Left ventricle myocardium inferior (tissue), 1 donor: ENCODE results near the gene G3BP2. TPM values are rescaled to one million over a fixed set of nuclear protein-coding genes. Genes with fewer than 3 reads are reported as not detected.

Source experiments
- DNase-seq: peaks from one replicate; pipeline ENCODE4 v3.0.0-alpha.2; 2020
- H3K27ac ChIP-seq: fragments of 200-600 bp; replicated peaks from 2 replicates; pipeline ENCODE4 v1.8.0; 2021
- H3K27me3 ChIP-seq: fragments of 200-600 bp; 2 replicates; pipeline ENCODE4 v1.8.0; 2021; ENCODE audit warnings: low read depth
- H3K36me3 ChIP-seq: fragments of 200-600 bp; 2 replicates; pipeline ENCODE4 v1.8.0; 2021
- H3K4me1 ChIP-seq: fragments of 200-600 bp; 2 replicates; pipeline ENCODE4 v1.8.0; 2021
- H3K4me3 ChIP-seq: fragments of 200-600 bp; 2 replicates; pipeline ENCODE4 v1.8.0; 2021; ENCODE audit warnings: mild to moderate bottlenecking, moderate library complexity
- H3K9me3 ChIP-seq: fragments of 200-600 bp; replicated peaks from 2 replicates; pipeline ENCODE4 v1.8.0; 2021
- CTCF ChIP-seq: fragments of 200-600 bp; IDR thresholded peaks from 2 replicates; pipeline ENCODE4 v1.8.0; 2021; ENCODE audit warnings: antibody characterized with exemption, mild to moderate bottlenecking, borderline replicate concordance
- intact Hi-C: fragments of 100-400 bp; cut with micrococcal nuclease; formaldehyde crosslinking; loops from one replicate; pipeline ENCODE4 v1.11.0; 2022
- total RNA-seq: library from RNA; stranded (reverse); fragmentation: NEBNext Ultra II Directional; extraction: Animal tissue kit (Norgen Biotek cat#: 25700); gene quantifications from one replicate; pipeline ENCODE4 v1.2.1, GENCODE V29; 2021
- donor health status: DM: no; HTN: yes; CAD: no; lungs with severe emphysema.

Gene G3BP2
- total RNA-seq, 1 donor from 2014 or later = 71.2 TPM

GRCh38 chr4:75705198-75705977, 32.2 kb upstream of the G3BP2 start:
- no peaks in the 10 kb centered on the region for H3K9me3 ChIP-seq
- intact Hi-C loops = no loop called here
- no peak overlapping the region for H3K4me3 ChIP-seq
- H3K36me3 ChIP-seq = no peaks in the 10 kb centered on the region
- H3K4me1 ChIP-seq = peaks cover 4% of the 10 kb centered on the region
- no peak overlapping the region for H3K27ac ChIP-seq
- H3K27me3 ChIP-seq = no peaks in the 10 kb centered on the region
- DNase-seq = no peak
- no peak for TF ChIP-seq CTCF

DNA sequence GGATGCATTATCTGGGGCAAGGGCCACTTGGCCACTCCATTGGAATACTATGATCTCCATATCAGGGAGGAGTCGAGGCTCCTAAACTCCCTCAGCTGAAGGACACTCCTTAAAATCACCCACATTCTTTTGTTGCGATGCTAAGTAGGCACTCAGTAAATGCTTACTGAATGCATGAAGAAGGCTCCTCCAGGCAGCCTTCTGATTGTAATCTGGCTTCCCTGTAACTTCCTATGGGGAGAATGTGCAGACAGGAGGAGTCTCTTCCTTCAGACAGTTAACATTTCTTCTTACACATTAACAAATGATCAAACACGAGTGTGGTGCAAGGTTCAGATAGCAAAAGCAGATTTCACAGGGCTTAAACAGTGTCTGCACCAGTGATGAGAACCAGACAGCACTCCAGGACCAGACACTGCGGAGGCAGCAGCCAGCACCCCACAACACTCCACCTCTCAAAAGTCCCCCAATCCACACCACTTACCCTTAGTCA, 29.8 kb upstream of the G3BP2 start:
- no peak for DNase-seq
- Histone ChIP-seq H3K4me1 (no peaks in the 10 kb centered on the region), H3K36me3 (no peaks in the 10 kb centered on the region), H3K27me3 (no peaks in the 10 kb centered on the region), H3K9me3 (no peaks in the 10 kb centered on the region), H3K4me3 (no peak overlapping the region), H3K27ac (no peak overlapping the region)
- intact Hi-C loops = no loop called here
- no peak for TF ChIP-seq CTCF

- TF ChIP-seq CTCF = no peak
- Histone ChIP-seq H3K4me3 (no peak overlapping the region), H3K27me3 (no peaks in the 10 kb centered on the region), H3K36me3 (peaks cover 2% of the 10 kb centered on the region), H3K4me1 (peaks cover 14% of the 10 kb centered on the region), H3K27ac (no peak overlapping the region), H3K9me3 (no peaks in the 10 kb centered on the region)
- DNase-seq = no peak
- intact Hi-C loops = no loop called here
Measured at GRCh38 chr4:75699299-75699698, 26.1 kb upstream of the G3BP2 start.

DNA sequence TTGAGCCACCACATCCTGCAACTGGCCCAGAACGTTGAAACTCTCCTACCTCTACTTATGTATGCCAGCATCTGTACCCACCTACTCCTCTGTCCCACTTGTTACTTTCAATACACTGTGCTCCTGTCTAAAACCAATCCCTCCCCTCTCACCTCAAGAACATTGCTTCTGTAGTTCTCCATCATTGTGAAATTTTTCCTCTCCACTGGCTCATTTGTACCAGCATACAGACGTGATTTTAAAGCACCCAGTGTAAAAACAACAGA, 25.7 kb upstream of the G3BP2 start:
- no peak for DNase-seq
- H3K27me3 ChIP-seq = no peaks in the 10 kb centered on the region
- peaks cover 14% of the 10 kb centered on the region for H3K4me1 ChIP-seq
- no peak overlapping the region for H3K4me3 ChIP-seq
- peaks cover 5% of the 10 kb centered on the region for H3K36me3 ChIP-seq
- intact Hi-C loops = no loop called here
- H3K27ac ChIP-seq = no peak overlapping the region
- TF ChIP-seq CTCF = no peak
- H3K9me3 ChIP-seq = no peaks in the 10 kb centered on the region

DNA sequence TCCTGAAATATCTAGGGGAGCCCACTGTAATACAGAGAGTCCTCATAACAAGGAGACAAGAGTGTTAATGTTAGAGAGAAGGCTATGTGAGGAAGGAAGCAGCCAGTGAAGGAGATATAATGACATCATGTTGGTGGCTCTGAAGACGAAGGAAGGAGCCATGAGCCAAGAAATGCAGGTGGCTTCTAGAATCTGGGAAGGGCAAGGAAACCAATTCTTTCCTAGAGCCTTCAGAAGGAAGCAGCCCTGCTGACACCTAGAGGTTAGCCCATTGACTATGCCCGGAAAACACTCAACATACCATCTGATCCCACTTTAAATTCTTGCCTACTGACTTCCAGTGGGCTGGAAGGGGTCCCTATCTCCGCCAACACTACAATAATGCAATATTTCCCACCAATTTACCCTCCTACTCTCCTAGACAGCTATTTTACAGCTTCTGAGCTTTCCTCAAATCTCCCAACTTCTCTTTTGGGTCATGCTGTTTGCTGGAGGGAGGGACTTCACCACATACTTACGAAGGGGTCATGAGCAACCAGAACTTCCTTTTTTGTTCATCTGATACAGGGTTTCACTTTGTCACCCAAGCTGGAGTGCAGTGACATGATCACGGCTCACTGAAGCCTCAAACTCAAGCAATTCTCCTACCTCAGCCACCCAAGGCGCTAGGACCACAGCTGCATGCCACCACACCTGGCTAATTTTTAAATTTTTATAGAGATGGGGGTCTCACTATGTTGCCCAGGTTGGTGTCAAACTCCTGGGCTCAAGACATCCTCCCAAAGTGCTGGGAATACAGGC, 25.2 kb upstream of the G3BP2 start:
- Histone ChIP-seq H3K27me3 (no peaks in the 10 kb centered on the region), H3K36me3 (peaks cover 5% of the 10 kb centered on the region), H3K27ac (no peak overlapping the region), H3K9me3 (no peaks in the 10 kb centered on the region), H3K4me3 (no peak overlapping the region), H3K4me1 (peaks cover 14% of the 10 kb centered on the region)
- no peak for DNase-seq
- intact Hi-C loops = no loop called here
- no peak for TF ChIP-seq CTCF
